Peyer's patch (tissue), 4 donors: ENCODE measurements around the gene AKNA.

Experiments used
- CTCF ChIP-seq, 6 experiments: fragments of 450-650 bp in 4 of 6; fragments of 200-600 bp in 2 of 6; sonication (generic) in 1 of 6; IDR thresholded peaks; one replicate each; pipeline ENCODE4 v1.5.1; 2017 to 2019; ENCODE audit warnings: antibody characterized with exemption in 6 of 6, mild to moderate bottlenecking in 3 of 6, moderate library complexity in 1 of 6
- POLR2A ChIP-seq, 2 donors: fragments of 450-650 bp; IDR thresholded peaks; one replicate each; pipeline ENCODE4 v1.5.1; 2017; ENCODE audit warnings: antibody characterized with exemption in 2 of 2, mild to moderate bottlenecking in 2 of 2, moderate library complexity in 2 of 2

GRCh38 chr9:114400772-114401171, 13.0 kb upstream of the AKNA start:
- TF ChIP-seq CTCF (IDR thresholded peaks at IDR 0.05) (no peak), POLR2A (IDR thresholded peaks at IDR 0.05) (no peak)
